GM18907 (cell line): ENCODE data around the gene TRIM44.

Experiments
- ATAC-seq: cut with Tn5 transposase; IDR thresholded peaks from one replicate; pipeline ENCODE4 v1.9.1; 2021; ENCODE audit warnings: mild to moderate bottlenecking, moderate library complexity; ENCODE audit not compliant: unreplicated experiment

TRIM44 gene

GRCh38 chr11:35785287-35786167 is 123.0 kb downstream of the TRIM44 start:
- peak; percentile 69 for ATAC-seq

- no peak for ATAC-seq
Measured at GRCh38 chr11:35786188-35786587, 123.6 kb downstream of the TRIM44 start.

GRCh38 chr11:35787013-35787504 is 124.5 kb downstream of the TRIM44 start:
- ATAC-seq = no peak

- no peak for ATAC-seq
Measured at GRCh38 chr11:35787626-35788025, 125.1 kb downstream of the TRIM44 start.

- ATAC-seq = no peak
Measured at GRCh38 chr11:35791088-35791958, 128.7 kb downstream of the TRIM44 start.

GRCh38 chr11:35792148-35792845 is 129.7 kb downstream of the TRIM44 start:
- no peak for ATAC-seq

- ATAC-seq = no peak
Measured at GRCh38 chr11:35792846-35793192, 130.2 kb downstream of the TRIM44 start.

GRCh38 chr11:35794333-35794732 is 131.8 kb downstream of the TRIM44 start:
- ATAC-seq = no peak

GRCh38 chr11:35794850-35795249 is 132.3 kb downstream of the TRIM44 start:
- no peak for ATAC-seq

GRCh38 chr11:35796562-35796961 is 134.0 kb downstream of the TRIM44 start:
- ATAC-seq = no peak

GRCh38 chr11:35798423-35798822 is 135.8 kb downstream of the TRIM44 start:
- ATAC-seq = no peak

- no peak for ATAC-seq
Measured at GRCh38 chr11:35798983-35799382, 136.4 kb downstream of the TRIM44 start.

- no peak for ATAC-seq
Measured at GRCh38 chr11:35799655-35800054, 137.1 kb downstream of the TRIM44 start.

GRCh38 chr11:35800970-35801953 is 138.7 kb downstream of the TRIM44 start:
- ATAC-seq = peak; percentile 83

GRCh38 chr11:35802221-35802620 is 139.6 kb downstream of the TRIM44 start:
- ATAC-seq = no peak

GRCh38 chr11:35802672-35803071 is 140.1 kb downstream of the TRIM44 start:
- no peak for ATAC-seq

- no peak for ATAC-seq
Measured at GRCh38 chr11:35803115-35803514, 140.5 kb downstream of the TRIM44 start.

- ATAC-seq = no peak
Measured at GRCh38 chr11:35804451-35805040, 142.0 kb downstream of the TRIM44 start.

- ATAC-seq = no peak
Measured at GRCh38 chr11:35809561-35809960, 147.0 kb downstream of the TRIM44 start.
